ENCODE data around the gene MAGI2.

MAGI2 gene

DNA sequence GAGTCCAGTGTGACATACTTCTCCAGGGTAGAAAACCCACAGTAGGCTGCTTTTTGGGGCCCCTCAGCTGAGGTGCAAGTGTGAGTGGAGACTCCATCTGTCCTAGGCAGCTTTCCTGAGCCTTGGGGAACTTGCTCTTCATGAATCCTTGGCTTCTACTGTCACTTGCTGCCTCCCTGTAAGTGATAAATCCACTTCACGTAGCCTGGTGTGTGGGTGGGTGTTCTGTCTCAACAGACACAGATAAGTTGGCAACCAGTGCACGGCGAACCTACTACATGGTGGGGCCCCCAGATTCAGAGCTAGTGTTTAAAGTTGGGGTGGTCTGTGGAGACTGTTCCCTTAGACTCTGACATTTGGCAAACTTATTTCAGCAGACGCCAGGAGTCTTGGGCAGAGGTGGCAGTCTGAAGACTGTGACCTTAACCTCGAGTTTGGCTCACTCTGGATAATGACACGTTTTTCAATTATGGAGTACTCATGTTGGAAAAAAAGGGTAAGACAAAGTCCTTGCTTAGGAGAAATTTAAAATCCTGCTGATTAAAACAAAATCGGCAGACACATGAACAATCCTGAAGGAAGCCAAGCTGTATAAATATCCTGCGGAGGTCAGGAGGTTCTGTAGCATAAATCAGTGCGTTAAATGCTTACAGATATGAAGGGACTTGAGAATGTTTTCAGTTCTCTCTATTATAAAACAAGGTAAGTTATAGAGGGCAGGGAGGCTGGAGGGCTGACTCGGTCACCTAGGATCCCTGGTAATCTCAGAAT is 1278.0 kb downstream of the MAGI2 start:
- DNase-seq (ENCODE audit: low spot score) = no peak

DNA sequence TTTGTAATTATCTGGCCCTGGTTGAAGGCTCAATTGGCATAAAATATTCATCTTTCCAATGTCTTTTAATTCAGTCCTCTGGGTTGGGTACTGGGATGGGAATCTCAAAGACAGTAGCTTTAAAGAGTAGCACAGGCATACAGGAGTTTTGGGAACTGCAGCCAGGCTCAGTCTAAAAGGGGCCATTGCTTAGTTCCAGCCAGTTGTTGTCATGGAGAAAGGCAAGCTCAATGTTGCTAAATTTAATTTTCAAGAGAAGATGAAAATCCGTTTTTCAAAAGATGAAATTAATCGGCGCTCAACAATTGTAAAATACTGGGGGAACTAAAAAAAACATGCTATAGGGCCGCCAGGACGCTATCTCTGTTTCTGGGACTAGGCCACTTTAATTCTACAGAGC is 1279.8 kb downstream of the MAGI2 start:
- no peak for DNase-seq (ENCODE audit: low spot score)

DNA sequence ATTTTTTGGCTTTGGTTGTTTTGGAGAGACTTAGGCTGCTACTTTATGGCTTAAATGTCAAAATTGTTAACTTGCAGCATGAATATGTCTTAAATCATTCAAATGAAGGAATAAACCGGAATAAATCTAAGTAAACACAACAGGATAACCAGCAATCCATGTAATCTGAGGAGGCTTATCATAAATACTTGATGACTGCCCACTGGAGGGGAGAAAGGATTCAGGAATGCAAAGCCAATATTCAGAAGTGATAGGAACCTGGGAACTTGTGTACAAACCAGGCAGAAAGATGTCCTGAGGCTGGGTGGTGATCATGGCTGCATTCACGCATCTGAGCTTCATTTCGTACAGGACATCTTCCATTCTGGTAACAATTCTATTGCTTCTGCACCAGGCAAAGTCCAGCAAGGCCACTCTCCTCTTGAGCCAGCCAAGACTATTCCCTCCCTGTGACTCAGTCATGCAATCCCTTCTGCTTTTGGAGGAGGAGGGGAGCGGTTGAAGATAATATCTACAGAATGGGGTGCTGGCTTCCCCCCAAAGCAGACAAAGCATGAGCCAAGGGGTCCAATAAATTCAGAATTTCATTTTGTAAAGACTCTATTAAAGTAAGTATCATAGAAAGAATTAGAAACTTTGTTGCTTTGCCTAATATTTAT is 1280.4 kb downstream of the MAGI2 start:
- DNase-seq (ENCODE audit: low spot score) = no peak

DNA sequence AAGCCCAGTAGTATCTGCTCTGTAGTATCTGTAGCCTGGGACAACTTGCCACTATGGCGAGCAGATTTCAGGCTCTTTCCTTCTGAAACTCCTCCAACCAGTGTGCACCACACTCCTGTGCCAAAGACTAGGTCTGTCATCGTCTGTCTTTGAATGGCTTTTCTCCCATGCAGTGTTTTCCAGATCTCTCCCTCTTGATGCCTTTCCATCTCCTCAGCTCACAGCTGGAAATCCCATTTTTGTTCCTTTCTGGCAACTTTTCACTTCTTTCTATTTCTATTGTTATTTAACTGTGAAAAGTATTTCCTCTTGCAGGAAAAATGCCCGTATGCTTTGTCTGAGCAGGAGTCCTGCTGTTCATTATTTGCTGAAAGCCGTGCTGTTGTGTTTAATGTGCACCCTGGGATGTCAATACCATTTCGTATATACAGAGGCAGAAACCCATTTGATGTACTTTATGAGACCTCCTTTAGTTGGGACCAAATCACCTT is 1281.2 kb downstream of the MAGI2 start:
- no peak for DNase-seq (ENCODE audit: low spot score)

DNA sequence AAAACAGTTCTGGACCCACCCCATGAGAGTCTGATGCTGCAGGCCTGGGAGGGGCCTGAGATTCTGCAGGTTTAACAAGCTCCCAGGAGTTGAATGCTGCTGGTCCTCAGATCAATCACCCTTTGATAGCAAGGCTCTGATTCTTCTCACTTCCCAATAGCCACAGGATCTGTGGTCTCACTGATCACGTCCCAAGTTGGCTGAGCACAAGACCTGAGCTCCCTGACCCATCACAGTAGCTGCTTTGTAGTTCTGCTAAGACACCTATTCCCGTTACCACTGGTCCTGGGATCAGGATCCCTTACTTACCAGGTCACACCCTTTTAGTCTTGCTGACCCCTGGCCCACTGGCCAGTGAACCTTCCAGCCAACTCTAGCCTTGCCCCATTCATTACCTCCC is 1282.1 kb downstream of the MAGI2 start:
- no peak for DNase-seq (ENCODE audit: low spot score)

DNA sequence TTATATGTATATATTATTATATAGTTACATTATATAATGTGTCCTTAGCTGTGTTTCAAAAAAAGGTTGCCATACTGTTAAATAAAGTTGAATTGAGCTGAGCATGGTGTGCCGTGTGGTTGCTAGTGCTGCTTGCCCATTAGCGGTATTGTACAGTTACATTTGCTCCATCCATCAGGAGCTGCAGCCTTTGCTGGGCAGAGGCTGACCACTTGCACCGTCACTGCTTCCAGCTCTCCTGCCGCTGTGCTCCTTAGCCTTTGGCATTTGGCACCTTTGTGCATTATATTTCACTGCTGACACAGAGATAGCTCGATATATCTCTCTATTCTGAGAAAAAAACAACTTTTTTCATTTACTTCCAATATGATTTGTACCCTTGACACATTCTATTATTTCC is 1282.7 kb downstream of the MAGI2 start:
- DNase-seq (ENCODE audit: low spot score) = no peak

DNA sequence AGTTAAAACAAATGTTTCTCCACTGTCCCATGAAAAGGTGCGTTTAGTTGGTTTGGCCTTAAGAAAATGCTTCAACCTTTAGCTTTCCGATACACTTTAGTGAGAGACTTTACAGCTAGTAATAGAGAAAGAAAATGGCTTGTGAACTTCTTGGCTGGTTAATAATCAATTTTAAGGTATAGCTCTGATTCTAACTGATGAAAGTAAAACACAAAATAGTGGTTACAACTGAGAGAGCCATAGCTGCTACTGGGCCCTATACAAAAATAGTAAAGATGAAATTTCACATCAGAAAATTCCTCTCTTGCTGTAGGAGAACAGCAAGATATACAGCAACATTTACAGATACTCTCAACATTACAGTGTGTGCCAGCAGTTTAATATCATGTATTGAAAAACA is 1283.5 kb downstream of the MAGI2 start:
- DNase-seq (ENCODE audit: low spot score) = no peak

DNA sequence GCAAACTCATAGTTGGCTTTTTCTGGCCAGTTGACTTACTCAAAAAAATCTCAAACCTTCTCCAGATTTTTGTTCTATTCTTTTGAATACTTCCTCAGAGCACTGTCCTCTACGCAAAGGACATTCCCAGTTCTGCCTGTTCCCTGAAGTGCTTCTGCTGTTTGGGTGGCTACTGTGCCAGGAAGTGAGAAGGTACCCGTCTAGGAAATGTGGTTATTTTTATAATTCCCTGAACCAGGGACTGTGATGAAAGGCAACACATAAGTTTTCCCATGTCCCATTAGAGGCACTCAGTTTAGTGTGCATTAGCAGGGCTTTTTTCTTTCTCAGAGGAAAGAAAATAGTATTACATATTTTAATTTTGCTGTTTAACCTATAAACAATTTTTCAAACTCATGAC is 1284.6 kb downstream of the MAGI2 start:
- no peak for DNase-seq (ENCODE audit: low spot score)

DNA sequence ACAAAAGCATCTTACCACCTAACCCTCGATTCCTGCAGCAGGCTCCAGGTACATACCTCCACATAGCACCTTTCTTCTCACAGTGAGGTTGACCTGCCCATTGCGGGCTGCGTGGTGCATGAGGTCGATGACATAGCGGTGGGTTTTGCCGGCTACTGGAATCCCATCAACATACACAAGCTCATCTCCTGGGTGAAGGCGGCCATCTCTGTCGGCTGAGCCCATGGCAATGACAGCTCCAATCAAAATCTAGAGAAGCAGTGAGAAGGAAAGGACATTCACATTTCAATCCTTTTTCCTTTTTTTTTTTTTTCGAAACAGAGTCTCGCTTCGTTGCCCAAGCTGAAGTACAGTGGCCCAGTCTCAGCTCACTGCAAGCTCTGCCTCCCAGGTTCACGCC is 1285.6 kb downstream of the MAGI2 start:
- no peak for DNase-seq (ENCODE audit: low spot score)

DNA sequence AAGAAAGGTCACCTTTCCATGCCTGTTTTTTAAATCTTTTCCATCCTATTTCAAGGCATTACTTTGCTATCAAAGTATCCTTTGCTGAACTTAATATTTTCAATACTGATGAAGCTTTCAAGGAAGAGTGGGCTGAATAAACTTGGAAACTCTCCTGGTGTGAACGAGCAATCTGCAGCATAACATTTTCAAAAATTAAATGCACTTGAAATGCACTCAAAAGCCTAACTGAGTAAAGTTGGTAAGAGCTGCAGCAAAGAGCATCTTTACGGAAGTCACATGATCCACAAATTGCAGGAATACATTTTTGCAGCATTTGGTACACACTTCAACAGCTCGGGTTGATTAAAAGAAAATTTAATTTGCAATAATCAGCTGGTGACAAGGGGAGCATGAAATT is 1287.6 kb downstream of the MAGI2 start:
- DNase-seq (ENCODE audit: low spot score) = no peak

DNA sequence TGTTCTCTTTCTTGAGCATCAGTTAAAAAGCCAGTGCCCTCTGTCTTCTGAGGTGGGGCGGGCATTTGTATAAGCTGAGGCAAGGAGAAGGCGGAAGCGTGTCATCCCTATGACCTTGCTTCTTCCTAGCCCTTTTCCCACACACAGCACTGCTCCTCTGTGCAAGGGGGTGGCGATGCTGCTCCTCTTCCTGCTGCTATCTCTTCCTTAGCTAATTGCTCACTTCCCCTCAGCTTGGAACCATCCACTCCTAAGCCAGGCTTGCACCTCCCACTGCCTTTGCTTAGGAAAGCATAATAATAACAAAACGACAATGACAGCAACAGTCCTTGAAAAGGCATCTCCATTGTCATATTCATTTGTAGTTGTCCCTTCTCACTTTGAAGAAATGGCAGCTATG is 1288.0 kb downstream of the MAGI2 start:
- DNase-seq (ENCODE audit: low spot score) = no peak

DNA sequence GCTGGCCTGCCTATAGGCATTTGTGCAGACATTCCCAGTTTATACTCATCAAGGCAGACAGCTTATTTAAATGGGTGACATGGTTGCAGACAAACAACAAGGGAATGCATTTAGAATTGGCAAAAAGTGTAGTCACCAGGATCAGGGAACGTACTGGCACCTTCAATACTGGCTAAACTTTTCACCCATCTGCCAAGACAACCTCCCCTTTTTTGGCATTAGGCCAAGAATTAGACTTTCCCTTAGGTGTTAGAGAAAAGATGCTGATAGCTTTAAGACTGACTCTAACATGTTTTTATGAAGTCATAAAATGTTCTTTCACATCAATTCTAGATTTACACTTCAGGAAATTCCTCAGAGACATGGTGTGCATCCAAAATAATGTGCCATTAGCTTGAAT is 1289.0 kb downstream of the MAGI2 start:
- no peak for DNase-seq (ENCODE audit: low spot score)

DNA sequence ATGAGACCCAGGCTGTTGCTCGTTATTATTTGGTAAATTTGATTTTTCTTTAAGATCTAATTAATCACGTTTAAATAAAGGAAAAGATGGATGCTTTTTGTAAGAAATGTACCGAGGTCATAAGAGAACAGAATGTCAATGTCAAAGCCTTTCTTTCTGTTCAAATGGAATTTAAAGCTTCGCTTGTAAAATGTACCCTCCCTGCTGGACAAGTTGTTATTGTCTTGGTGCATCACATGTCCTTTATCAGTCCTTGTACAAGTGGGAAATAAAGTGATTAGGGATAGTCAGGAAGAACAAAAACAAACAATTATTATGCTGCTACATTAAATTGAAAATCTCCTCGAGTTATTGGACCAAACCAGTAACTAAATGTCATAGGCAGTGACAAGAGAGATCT is 1291.7 kb downstream of the MAGI2 start:
- no peak for DNase-seq (ENCODE audit: low spot score)

DNA sequence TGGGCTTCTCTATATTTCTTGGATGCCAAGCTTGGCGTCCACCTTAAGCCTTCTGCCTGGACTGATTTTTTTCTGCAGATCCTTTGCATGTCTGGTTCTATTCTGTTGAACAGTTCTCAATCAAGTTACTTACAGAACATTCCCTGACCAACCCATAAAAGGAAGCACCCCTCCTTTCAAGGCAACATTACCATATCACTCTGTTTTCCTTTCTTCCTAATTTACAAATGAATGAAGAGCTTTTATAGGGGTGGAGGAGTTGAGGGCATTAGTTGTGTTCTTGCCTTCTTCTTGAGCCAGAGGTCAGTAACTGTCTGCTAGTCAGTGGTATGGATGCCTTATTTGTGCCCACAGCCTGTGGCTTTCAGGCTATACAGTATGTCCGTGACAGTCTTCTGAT is 1293.9 kb downstream of the MAGI2 start:
- DNase-seq (ENCODE audit: low spot score) = no peak

DNA sequence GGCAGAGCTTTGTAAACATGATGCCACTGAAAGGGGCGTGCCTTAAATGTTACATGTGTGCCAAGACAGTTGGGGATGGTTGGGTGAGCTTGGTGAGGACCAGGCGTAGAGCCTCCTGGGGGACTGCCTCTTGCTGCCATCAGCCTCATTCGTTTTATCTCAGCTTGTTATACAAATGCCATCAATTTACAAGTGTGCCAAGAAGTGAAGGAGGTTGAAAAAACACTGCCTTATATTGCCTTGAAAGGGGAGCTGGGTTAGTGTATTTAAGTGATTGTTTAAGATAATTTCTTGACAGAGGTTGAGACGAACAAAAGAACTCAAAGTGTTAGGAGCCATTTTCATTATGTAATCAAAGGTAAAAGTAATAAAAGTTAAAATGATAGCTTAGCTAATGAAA is 1300.2 kb downstream of the MAGI2 start:
- DNase-seq (ENCODE audit: low spot score) = no peak

DNA sequence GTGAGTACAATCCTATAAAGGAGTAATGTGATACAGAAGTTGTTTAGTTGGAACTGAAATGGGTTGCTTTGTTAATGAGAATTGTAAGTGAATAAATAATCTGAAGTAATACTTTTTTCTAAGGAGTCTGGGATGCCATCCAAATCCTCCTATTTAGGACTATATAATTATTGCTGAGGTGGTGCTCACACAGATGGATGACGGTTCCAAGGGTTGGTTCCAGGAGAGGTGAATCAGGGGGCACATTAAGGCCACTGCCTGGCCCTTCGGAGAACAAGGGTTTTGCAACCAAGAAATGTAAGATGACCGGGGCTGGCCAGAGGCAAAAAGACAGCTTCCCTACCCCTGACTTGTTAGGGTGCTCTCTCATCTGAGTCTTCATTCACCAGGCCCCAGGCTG is 1302.2 kb downstream of the MAGI2 start:
- DNase-seq (ENCODE audit: low spot score) = no peak

DNA sequence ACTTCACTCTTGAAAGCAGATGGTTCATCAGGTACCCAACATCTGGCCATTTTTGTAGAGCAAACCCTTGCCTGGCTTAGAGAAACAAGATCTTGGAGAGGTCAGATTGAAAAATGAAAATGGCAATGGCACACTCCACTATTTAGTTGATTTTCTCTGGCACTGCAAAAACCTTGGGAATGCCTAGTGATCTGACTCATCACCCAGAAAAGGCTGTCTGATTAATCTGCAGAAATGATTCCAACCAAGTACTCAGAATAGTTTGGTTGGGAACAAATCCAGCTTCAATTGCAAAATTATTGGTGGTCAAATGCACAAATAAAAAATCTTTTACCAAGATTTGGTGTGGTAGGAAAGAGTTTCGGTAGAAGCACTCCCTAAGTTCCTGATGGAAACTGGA is 1303.7 kb downstream of the MAGI2 start:
- DNase-seq (ENCODE audit: low spot score) = no peak

DNA sequence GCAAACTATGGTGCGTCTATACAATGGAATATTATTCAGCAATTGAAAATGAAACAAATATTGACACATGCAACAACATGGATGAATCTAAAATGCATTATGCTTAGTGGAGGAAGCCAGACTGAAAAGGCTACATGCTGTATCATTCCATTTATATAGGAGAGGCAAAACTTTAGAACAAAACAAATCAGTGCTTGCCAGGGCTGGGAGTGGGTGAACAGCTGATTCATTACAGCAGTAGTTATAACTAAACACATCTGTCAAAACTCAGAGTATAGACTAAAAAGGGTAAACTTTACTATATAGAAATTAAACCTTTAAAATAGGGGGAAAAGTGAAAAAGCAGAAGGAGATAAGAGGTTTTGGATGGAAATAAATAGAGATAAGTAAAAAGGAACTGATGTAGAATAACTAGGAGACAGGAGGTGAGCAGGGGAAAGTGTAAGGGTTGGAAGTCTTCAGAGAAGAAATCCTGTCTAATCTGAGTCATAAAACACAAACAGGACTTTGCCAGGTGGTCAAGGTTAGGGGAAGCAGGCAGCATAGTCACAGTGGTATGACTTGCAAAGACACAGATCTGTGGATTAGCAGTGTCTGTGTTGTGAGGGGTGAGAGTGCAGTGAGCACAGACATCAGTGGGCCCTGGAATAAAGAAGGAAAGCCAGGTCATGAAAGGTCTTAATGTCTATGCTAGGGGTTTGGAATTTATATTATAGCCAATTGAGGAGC is 1305.1 kb downstream of the MAGI2 start:
- DNase-seq (ENCODE audit: low spot score) = no peak

DNA sequence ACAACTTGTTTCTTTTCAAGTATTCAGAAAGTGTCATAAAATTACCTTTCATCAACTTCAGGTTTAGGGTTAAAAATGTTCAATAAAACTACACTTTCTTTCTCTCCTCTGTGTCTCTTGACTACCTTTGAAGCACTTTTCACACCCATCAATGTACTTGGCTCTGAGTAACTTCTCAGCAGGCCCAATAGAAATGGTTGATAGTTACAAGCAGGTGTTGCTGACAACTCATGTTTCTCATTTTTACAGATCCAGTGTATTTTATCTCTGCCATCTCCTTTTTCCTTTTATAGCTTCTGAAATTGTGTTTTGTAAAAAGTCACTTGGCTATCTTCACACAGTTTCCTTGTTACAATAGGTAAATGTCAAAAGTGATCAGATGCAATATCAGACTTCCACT is 1306.9 kb downstream of the MAGI2 start:
- no peak for DNase-seq (ENCODE audit: low spot score)

DNA sequence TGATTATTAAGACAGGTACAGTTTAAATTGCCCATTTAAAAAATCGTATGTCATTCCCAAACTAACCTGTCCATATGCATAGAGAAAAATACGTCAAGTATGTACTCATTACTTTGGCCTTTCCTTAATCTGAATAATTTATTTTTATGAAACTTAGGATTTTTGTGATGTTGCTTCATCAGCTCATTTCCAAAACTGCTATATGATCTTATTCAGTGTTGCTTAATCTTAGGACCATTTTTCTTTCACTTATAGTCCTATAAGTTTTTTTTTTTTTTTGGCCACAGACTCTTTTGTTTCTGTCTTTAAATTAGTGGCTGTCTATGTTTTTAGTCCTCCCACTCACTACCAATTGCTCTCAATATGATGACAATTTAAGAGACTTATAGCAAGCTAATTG is 1309.8 kb downstream of the MAGI2 start:
- no peak for DNase-seq (ENCODE audit: low spot score)

DNA sequence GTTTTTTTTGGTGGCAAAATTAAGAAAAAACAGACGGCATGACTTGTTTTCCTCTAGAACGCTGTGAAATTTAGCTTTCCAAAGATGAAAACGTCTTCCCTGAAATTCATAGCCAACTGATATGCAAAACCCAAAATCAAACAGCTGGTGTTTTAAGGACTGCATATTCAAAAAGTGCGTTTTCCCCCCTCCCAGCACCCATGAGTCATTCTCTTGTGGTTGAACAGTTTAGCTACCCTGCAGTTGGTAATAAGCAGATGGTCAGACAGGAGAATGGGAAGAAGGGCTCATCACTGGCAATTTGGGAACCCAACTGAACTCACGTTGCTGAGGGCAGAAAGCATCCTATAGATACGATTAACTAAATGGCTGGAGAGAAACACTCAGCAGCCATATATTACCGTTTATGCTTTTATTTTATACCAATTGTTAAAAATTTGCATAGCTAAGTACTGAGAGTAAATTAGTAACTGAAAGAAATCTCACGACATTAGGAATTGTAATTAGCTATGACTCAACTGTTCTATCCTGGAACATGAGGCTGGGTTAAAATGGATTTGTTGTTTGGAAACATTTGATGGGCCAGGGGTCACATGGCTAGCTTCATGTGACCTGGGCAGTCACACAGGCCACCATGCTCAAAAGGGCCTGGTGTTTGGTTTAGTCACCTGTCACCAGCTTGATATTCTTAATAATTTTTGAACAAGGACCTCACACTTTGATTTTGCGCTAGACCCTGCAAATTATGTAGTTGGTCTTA is 1311.8 kb downstream of the MAGI2 start:
- no peak for DNase-seq (ENCODE audit: low spot score)

DNA sequence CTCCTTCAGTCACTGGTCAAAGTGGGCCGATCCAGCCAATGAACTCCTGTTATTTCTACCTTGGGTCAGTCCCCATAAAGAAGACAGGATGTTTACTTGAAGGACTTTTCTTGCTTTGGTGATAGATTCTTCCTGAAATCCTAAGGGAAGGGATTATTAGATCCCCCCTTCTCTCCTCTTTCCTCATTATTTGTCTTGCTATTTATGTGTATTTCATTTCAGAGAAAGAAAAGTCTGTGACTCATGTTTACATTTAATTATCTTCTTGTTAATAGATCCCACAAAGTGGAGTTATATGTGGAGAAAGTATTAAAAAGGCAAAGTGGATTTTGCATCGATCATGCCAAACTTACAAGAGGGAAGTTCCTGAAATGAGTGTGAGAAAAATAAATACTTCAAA is 1313.4 kb downstream of the MAGI2 start:
- DNase-seq (ENCODE audit: low spot score) = no peak

Measured in germinal center (tissue), 1 donor.